OCI-LY3 (cell line): ENCODE results near the gene STX5.

Experiments
- CTCF ChIP-seq: fragments of 200-600, 300-600 bp; sonication (generic); IDR thresholded peaks from 2 replicates; pipeline ENCODE4 v1.5.1; 2014; ENCODE audit warnings: antibody characterized with exemption, low read length, low read depth
- EZH2phosphoT487 ChIP-seq: fragments of 200-600 bp; shearing (Covaris generic); IDR thresholded peaks from 2 replicates; pipeline ENCODE4 v1.6.1; 2018; ENCODE audit warnings: antibody characterized with exemption, mixed run types, low read depth

- TF ChIP-seq CTCF = no peak
- TF ChIP-seq EZH2phosphoT487 = no peak
Observed at GRCh38 chr11:62856333-62856895, 24.6 kb upstream of the STX5 start.
